ENCODE measurements around the gene GJB1.
"Not testable (repeated sequence)": the region's sequence is repeated elsewhere in the genome, so short reads cannot be mapped to it uniquely, and the experiment has no call there.

The GJB1 gene
- 0 reads per million in 4 donors for total RNA-seq

DNA sequence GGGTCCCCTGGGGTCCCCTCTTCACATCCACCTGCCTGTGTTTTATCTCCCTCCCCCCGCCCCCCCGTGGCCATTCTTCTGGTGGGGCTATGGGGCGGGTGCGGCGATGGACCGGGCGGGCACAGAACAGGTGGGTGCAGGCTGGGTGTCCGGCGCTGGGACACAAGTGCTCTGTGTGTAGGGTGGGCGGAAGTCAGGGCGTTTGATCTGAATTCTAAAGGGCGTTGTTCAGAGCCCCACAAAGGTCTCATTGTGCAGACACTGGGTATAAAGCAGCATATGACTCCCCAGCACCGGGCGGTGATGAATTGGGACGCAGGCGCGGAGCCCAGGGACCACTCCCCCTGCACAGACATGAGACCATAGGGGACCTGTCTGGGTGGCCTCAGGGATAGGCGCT, at the start of gene GJB1:
Gene GJB1, plus strand, starts transcription at position 296 of the 400 bp plus-strand sequence. CDS start 484 bp downstream, outside the sequence.
- no peak for DNase-seq

GRCh38 chrX:71173440-71173839, 49.6 kb upstream of the GJB1 start:
- no peak for DNase-seq

- DNase-seq, result no peak
These were observed 48.2 kb upstream of the GJB1 start for GRCh38 chrX:71174795-71175194.

DNA sequence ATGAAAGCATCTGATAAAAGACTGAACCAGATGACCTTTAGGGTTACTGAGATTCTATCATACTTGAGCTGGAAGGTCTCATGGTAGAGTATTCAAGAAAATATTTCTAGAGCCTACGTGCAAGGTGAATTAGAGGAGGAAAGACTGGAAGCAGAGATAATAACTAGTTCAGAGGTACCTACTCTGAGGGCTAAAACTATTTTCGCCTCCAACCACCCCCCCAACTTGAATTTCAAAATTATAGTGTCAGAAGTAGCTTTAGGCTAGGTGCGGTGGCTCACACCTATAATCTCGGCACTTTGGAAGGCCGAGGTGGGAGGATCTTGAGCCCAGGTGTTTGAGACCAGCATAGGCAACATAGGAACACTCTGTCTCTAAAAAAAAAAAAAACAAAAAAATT, 47.5 kb upstream of the GJB1 start:
- no peak for DNase-seq

DNA sequence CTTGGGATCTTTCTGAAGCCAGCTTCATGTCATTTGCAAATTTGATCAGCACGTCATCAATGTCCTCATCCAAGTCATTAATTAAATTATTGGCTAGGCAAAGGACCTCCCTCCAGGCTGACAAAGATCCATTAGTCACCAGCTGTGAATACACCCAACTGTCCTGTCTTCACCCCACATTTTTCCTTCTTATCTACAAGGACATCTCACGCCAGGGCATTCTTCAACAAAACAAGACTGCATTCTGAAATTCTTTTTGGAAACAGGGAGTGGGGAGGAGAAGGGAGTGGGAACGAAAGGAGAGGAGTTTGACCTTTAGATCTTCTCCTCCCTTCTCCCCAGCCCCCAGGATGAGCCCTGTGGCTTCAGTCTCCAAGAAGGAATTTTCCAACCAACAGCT, 45.7 kb upstream of the GJB1 start:
- DNase-seq, result no peak

- DNase-seq, result peak in 4 of 5 donors; percentile 13 to 49 (median 24)
These were observed 44.1 kb upstream of the GJB1 start for GRCh38 chrX:71178908-71179307.

GRCh38 chrX:71180579-71181265, 42.3 kb upstream of the GJB1 start:
- not testable (repeated sequence) for DNase-seq

- peak; percentile 22 to 60 (median 33) for DNase-seq
These were observed 41.5 kb upstream of the GJB1 start for GRCh38 chrX:71181558-71181909.

DNA sequence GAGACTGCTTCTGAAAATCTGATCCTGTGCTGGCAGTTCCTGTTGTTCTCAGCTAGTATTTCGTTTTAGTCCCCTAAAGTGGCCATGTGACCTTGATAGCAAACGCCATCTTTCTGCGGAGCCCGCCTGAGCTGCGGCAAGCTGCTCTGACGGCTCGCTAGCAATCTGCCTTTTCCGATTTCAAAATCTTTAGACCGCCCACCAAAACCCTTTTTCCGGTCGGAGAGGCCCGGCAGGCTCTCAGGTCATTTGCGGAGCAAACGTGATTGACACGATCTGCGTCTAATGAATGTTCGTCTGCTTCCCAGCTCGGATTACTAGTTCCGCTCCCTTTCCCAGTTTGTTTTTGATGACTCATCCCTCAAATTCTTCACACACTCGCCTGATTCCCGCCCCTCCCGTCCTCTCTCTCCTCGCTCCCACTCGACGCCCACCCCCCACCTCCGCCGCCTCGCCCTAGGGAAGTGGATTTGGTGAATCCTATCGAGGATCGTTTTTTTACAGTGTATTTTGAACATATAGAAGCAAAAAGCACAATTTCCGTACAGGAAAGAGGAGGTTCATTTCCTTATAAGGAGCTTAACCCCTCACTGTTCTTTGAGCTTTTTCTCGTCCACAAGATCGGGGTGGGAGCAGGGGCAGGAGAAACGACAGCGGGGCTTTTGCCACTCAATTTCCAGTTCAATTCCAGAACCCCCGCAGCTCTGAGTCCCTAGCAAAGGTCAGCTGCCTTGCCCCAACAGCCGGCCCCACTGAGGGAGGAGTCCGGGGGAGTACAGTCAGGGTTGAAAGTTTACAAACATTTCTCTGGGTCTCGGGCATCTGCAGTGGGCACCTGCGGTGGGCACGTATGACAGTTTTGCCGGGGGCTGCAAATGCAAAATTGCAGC, 40.9 kb upstream of the GJB1 start:
- peak; percentile 64 to 92 (median 74) for DNase-seq

- no peak for DNase-seq
These were observed 40.2 kb upstream of the GJB1 start for GRCh38 chrX:71182871-71183270.

DNA sequence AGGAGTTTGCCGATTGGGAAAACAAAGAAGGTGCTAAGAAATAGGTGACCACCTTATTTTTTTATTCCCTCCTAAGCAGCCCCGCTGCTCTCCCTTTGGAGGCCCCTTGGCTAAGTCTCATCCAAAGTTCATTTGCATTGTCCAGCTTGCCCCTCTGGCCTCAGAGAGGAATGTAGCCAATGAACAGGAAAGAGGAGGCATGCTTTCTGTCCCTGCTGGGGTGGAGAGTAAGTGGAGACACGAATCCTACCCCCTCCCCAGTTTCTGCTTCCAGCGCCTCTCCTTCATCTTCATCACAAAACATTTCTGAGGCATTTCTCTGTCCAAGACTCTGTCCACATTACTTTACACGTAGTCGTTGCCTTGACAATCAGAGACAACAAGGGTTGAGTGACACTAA, 39.7 kb upstream of the GJB1 start:
- no peak for DNase-seq

GRCh38 chrX:71184092-71184491, 38.9 kb upstream of the GJB1 start:
- no peak for DNase-seq

DNA sequence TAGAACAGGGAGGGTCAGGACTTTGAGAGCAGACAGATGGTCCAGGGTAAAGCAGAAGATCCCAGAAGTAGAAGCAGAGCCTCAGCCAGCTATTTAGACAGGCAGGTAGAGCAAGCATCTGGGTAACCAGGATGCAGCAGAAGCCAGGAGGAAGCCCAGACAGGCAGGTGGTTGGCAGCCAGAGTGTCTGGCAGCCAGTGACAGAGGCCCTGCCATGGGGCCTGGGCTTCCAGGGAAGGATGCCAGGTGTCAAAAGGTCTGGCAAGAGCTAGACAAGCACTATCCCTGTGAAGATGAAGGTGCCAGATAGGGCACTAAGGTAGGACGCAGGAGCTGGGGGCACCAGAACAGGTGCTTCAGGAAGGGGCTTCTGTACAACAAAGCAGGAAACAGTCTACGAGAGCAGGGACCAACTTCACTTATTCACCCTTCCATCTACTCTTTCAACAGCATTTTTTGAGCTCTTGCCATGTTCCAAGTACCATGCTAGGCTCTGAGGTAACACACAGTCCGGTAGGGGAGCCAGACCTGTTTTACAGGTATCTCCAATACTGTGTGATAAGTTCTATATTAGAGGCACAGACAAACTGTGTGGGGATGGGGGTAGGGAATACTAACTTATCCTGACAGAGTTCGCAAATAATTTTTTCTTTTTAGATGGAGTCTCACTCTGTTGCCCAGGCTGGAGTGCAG, 38.1 kb upstream of the GJB1 start:
- no peak for DNase-seq

GRCh38 chrX:71191248-71191647, 31.8 kb upstream of the GJB1 start:
- DNase-seq, result no peak

- DNase-seq, result peak in 1 of 5 donors; percentile 49
These were observed 26.9 kb upstream of the GJB1 start for GRCh38 chrX:71195964-71196649.

DNA sequence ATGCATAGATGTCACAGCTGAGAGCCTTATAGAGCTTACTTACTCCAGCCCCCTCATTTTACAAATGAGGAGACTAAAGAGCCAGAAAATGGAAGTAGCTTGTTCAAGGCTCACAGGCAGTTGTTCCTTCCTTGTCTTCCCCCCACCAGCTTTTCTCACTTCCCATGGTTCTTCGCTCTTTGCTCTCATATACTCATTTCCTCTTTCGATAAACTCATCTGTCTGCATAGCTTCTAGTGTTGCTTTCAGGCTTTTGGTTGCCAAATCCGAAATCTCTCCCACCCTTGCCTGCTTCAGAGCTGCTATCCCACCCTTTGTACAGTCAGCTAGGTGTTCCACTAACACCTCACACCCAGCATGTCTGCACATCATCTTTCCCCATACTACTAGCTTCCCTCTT, 25.0 kb upstream of the GJB1 start:
- DNase-seq, result peak in 1 of 5 donors; percentile 43

- no peak for DNase-seq
These were observed 23.6 kb upstream of the GJB1 start for GRCh38 chrX:71199252-71200008.

DNA sequence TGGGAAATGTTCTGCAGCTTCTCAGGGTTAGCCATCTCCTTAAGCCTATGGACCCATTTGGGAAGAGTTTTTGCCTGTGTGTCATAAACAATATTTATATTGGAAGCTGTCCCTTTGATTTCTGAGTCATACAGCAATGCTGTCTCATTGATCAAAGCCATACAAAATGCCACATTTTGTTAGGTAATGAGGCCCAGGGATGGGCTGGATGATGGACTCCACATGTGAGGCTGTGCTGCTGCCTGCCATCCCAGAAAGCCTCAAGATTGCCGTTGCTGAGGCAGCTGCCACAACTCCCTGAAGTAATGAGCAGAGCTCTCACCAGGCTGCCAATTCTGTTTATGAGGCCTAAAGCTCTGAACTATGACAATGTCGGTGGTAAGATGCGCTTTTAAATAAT, 12.2 kb upstream of the GJB1 start:
- DNase-seq, result no peak

- DNase-seq, result no peak
These were observed 10.5 kb upstream of the GJB1 start for GRCh38 chrX:71212536-71212935.

GRCh38 chrX:71214152-71214551, 8.9 kb upstream of the GJB1 start:
- DNase-seq, result no peak

GRCh38 chrX:71214604-71215337, 8.3 kb upstream of the GJB1 start:
- DNase-seq, result no peak
